IMR-90 (cell line): Measurements from ENCODE around the gene CYS1.

ENCODE experiments used
- BHLHE40 ChIP-seq: fragments of 150-350 bp; IDR thresholded peaks from 2 replicates; pipeline ENCODE4 v1.6.1; 2016; ENCODE audit warnings: mild to moderate bottlenecking, low read depth, low read length
- CEBPB ChIP-seq: IDR thresholded peaks from 2 replicates; pipeline ENCODE4 v1.6.1; 2012; ENCODE audit warnings: low read depth, low read length, improper control_type of control experiment
- CHD1 ChIP-seq: IDR thresholded peaks from 2 replicates; pipeline ENCODE4 v1.6.1; 2012; ENCODE audit warnings: low read depth, low read length, improper control_type of control experiment
- FOS ChIP-seq: fragments of 150-350 bp; IDR thresholded peaks from 2 replicates; pipeline ENCODE4 v1.6.1; 2016; ENCODE audit warnings: low read depth, low read length
- MAFK ChIP-seq: IDR thresholded peaks from 2 replicates; pipeline ENCODE4 v1.6.1; 2012; ENCODE audit warnings: low read depth, low read length, improper control_type of control experiment
- MAZ ChIP-seq: IDR thresholded peaks from 2 replicates; pipeline ENCODE4 v1.6.1; 2012; ENCODE audit warnings: low read depth, mild to moderate bottlenecking, low read length, improper control_type of control experiment, moderate library complexity, borderline replicate concordance
- NFE2L2 ChIP-seq: fragments of 150-350 bp; IDR thresholded peaks from 2 replicates; pipeline ENCODE4 v1.6.1; 2016; ENCODE audit warnings: low read depth, mild to moderate bottlenecking, low read length
- POLR2A ChIP-seq: IDR thresholded peaks from 2 replicates; pipeline ENCODE4 v1.6.1; 2012; ENCODE audit warnings: mild to moderate bottlenecking, low read depth, low read length
- RAD21 ChIP-seq: IDR thresholded peaks from 2 replicates; pipeline ENCODE4 v1.6.1; 2012; ENCODE audit warnings: low read length, improper control_type of control experiment
- RFX5 ChIP-seq: IDR thresholded peaks from 2 replicates; pipeline ENCODE4 v1.8.0; 2012; ENCODE audit warnings: low read depth, mild to moderate bottlenecking, low read length, moderate library complexity
- SMC3 ChIP-seq: fragments of 150-350 bp; IDR thresholded peaks from 2 replicates; pipeline ENCODE4 v1.6.1; 2016; ENCODE audit warnings: low read depth, mild to moderate bottlenecking, antibody characterized with exemption, low read length, moderate library complexity
- TF ChIP-seq, protein P1 (sequence below): conservative IDR thresholded peaks from 2 replicates; pipeline ENCODE4 v1.5.1; 2012; ENCODE audit warnings: mild to moderate bottlenecking, low read depth, low read length, improper control_type of control experiment
- TF ChIP-seq, protein P2 (sequence below): fragments of 150-350 bp; IDR thresholded peaks from 2 replicates; pipeline ENCODE4 v1.6.1; 2017; ENCODE audit warnings: mild to moderate bottlenecking, antibody characterized with exemption, low read length, low read depth
- TF ChIP-seq, protein P3 (sequence below): fragments of 150-350 bp; IDR thresholded peaks from 2 replicates; pipeline ENCODE4 v1.6.1; 2016; ENCODE audit warnings: low read depth, mild to moderate bottlenecking, low read length, moderate library complexity, borderline replicate concordance

DNA sequence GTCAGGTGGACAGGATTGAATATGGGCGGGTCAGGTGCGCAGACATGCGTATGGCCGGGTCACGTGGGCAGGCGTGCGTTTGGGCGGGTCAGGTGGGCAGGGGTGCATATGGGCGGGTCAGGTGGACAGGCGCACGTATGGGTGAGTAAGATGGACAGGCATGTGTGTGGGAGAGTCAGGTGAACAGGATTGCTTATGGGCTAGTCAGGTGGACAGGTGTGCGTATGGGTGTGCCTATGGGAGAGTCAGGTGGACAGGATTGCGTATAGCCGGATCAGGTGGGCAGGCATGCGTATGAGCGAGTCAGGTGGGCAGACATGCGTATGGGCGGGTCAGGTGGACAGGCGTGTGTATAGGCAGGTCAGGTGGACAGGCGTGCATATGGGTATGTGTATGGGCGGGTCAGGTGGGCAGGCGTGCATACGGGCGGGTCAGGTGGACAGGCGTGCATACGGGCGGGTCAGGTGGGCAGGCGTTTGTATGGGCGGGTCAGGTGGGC lies 67.2 kb downstream of the CYS1 start:
- TF ChIP-seq BHLHE40 (no peak), NFE2L2 (no peak), SMC3 (no peak), POLR2A (no peak), RAD21 (no peak), MAFK (no peak), RFX5 (no peak), MAZ (no peak), CEBPB (no peak), CHD1 (no peak), FOS (no peak)
- TF ChIP-seq, protein P1, sequence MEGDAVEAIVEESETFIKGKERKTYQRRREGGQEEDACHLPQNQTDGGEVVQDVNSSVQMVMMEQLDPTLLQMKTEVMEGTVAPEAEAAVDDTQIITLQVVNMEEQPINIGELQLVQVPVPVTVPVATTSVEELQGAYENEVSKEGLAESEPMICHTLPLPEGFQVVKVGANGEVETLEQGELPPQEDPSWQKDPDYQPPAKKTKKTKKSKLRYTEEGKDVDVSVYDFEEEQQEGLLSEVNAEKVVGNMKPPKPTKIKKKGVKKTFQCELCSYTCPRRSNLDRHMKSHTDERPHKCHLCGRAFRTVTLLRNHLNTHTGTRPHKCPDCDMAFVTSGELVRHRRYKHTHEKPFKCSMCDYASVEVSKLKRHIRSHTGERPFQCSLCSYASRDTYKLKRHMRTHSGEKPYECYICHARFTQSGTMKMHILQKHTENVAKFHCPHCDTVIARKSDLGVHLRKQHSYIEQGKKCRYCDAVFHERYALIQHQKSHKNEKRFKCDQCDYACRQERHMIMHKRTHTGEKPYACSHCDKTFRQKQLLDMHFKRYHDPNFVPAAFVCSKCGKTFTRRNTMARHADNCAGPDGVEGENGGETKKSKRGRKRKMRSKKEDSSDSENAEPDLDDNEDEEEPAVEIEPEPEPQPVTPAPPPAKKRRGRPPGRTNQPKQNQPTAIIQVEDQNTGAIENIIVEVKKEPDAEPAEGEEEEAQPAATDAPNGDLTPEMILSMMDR = no peak
- TF ChIP-seq, protein P2, sequence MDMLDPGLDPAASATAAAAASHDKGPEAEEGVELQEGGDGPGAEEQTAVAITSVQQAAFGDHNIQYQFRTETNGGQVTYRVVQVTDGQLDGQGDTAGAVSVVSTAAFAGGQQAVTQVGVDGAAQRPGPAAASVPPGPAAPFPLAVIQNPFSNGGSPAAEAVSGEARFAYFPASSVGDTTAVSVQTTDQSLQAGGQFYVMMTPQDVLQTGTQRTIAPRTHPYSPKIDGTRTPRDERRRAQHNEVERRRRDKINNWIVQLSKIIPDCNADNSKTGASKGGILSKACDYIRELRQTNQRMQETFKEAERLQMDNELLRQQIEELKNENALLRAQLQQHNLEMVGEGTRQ = no peak
- TF ChIP-seq, protein P3, sequence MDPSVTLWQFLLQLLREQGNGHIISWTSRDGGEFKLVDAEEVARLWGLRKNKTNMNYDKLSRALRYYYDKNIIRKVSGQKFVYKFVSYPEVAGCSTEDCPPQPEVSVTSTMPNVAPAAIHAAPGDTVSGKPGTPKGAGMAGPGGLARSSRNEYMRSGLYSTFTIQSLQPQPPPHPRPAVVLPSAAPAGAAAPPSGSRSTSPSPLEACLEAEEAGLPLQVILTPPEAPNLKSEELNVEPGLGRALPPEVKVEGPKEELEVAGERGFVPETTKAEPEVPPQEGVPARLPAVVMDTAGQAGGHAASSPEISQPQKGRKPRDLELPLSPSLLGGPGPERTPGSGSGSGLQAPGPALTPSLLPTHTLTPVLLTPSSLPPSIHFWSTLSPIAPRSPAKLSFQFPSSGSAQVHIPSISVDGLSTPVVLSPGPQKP = no peak
